Measurements from ENCODE around the gene PTGR1. TPM values are rescaled to one million over a fixed set of nuclear protein-coding genes. Genes with fewer than 3 reads are reported as not detected.

PTGR1 gene
- total and polyA plus RNA-seq, 8 donors: 5.0 to 28.8 (median 13.9) TPM

DNA sequence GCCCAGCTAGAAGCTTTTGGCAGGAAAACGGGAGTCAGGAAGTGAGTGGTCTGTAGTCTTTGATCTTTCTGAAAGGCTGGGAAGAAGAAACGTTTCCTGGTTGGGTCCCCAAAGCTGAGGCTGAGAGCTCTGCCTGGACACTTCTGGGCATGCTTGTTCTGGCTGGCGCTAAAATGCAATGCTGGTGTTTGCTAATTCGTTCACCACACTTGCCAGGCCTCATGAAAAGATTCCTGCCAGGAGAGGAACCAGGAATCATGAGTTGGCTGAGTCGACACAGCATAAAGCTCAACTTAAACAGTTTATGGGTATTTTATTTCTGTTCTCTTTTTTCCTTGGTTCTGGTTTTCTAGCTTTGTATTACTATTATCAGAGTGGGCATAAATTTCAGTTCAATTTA lies 10.7 kb upstream of the PTGR1 start:
- intact Hi-C loops (cut with DNase I): no loop called here
- no peak for FAIRE-seq
- no peak overlapping the region for H3K27ac ChIP-seq

DNA sequence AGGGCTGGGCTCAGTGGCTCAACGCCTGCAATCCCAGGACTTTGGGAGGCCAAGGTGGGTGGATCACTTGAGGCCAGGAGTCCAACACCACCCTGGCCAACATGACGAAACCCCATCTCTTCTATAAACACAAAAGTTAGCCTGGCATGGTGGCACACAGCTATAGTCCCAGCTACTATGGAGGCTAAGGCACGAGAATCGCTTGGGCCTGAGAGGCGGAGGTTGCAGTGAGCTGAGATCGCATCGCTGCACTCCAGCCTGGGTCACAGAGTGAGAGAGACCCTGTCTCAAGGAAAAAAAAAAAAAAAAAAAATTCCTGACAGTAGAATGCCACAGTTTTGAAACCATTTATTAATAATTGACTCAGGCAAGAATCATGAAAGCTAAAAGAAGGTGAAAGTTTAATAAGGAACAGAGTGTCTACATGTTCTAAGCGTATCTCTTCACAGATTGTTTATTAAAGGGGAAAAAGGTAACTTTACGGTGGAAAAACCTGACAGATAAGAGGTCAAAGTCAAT lies 5.7 kb upstream of the PTGR1 start:
- intact Hi-C loops (cut with DNase I): no loop called here
- Histone ChIP-seq H3K9me3 (no peaks in the 10 kb centered on the region), H3K4me3 (no peak overlapping the region), H3K27me3 (no peaks in the 10 kb centered on the region), H3K36me3 (no peaks in the 10 kb centered on the region), H3K4me1 (peaks cover 0 to 9% (median 0%) of the 10 kb centered on the region in 3 donors), H3K27ac (no peak overlapping the region)
- no peak for ATAC-seq
- no peak for DNase-seq
- no peak for FAIRE-seq
- 71 to 73% methylated on average over 9 of the region's 9 CpGs for WGBS, 2 donors
- TF ChIP-seq, protein P1, sequence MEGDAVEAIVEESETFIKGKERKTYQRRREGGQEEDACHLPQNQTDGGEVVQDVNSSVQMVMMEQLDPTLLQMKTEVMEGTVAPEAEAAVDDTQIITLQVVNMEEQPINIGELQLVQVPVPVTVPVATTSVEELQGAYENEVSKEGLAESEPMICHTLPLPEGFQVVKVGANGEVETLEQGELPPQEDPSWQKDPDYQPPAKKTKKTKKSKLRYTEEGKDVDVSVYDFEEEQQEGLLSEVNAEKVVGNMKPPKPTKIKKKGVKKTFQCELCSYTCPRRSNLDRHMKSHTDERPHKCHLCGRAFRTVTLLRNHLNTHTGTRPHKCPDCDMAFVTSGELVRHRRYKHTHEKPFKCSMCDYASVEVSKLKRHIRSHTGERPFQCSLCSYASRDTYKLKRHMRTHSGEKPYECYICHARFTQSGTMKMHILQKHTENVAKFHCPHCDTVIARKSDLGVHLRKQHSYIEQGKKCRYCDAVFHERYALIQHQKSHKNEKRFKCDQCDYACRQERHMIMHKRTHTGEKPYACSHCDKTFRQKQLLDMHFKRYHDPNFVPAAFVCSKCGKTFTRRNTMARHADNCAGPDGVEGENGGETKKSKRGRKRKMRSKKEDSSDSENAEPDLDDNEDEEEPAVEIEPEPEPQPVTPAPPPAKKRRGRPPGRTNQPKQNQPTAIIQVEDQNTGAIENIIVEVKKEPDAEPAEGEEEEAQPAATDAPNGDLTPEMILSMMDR (IDR thresholded peaks at IDR 0.05): no peak

More for the DNA sequence above, 10.7 kb upstream of the PTGR1 start:
- Histone ChIP-seq H3K4me3 (no peak overlapping the region), H3K36me3 (no peaks in the 10 kb centered on the region), H3K4me1 (no peaks in the 10 kb centered on the region), H3K27me3 (no peaks in the 10 kb centered on the region), H3K9me3 (no peaks in the 10 kb centered on the region)
- ATAC-seq: no peak
- TF ChIP-seq, protein P1 (IDR thresholded peaks at IDR 0.05): no peak
- no peak for DNase-seq
- 45 to 57% methylated on average over 5 of the region's 5 CpGs for WGBS, 2 donors

DNA sequence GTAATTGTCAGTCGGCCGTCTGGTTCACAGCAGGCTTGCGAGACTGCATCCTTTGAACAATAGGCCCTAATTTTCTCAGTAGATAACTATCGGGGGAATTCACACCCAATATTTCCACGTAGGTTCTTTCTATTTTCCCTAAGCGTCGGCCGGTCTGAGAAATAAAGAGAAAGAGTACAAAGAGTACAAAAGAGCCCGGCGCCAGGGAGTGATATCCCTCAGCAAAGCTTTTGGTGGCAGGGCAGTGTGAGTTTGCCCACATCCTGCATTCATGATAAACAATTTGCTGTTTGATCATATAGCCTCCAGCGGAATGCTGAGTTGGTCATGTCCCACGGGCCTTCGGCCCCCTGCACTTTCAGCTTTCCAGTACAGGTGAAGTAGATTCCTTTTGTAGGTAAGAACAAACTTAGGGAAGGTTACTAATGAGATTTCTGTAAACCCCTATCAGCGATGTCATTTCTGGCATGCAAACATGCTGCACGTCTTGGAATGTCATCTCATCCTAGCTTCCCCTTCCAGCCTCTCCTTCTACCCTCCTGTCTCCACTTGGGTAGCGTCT lies 4.7 kb upstream of the PTGR1 start:
- Histone ChIP-seq H3K27ac (no peak overlapping the region), H3K4me1 (peaks cover 0 to 9% (median 0%) of the 10 kb centered on the region in 3 donors), H3K4me3 (no peak overlapping the region), H3K27me3 (no peaks in the 10 kb centered on the region), H3K9me3 (no peaks in the 10 kb centered on the region), H3K36me3 (no peaks in the 10 kb centered on the region)
- WGBS, 2 donors: 84 to 88% methylated on average over 16 of the region's 16 CpGs
- no peak for DNase-seq
- FAIRE-seq: no peak
- TF ChIP-seq, protein P1 (IDR thresholded peaks at IDR 0.05): no peak
- no peak for ATAC-seq
- intact Hi-C loops (cut with DNase I): no loop called here

DNA sequence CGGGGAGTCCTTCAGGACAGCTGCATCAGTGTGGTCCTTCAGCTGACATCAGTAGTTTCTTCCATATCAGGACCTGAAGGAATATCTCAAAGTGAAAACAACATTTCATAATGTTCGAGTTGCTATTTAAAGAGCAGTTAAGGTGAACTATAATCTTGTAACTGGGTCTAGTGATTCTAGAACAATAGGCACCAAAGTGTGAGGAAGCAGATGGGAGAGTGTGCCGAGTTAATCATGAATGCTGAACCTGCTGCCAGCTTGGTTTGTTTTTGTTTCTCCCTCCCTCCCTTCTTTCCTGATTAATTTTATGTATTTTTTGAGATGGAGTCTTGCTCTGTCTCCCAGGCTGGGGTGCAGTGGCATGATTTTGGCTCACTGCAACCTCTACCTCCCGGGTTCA lies 3.6 kb upstream of the PTGR1 start:
- Histone ChIP-seq H3K4me3 (no peak overlapping the region), H3K27me3 (no peaks in the 10 kb centered on the region), H3K27ac (no peak overlapping the region), H3K36me3 (no peaks in the 10 kb centered on the region), H3K9me3 (no peaks in the 10 kb centered on the region), H3K4me1 (peaks cover 0 to 9% (median 0%) of the 10 kb centered on the region in 3 donors)
- ATAC-seq: no peak
- TF ChIP-seq, protein P1 (IDR thresholded peaks at IDR 0.05): no peak
- DNase-seq: no peak
- no peak for FAIRE-seq
- 61 to 63% methylated on average over 4 of the region's 4 CpGs for WGBS, 2 donors
- intact Hi-C loops (cut with DNase I): no loop called here

DNA sequence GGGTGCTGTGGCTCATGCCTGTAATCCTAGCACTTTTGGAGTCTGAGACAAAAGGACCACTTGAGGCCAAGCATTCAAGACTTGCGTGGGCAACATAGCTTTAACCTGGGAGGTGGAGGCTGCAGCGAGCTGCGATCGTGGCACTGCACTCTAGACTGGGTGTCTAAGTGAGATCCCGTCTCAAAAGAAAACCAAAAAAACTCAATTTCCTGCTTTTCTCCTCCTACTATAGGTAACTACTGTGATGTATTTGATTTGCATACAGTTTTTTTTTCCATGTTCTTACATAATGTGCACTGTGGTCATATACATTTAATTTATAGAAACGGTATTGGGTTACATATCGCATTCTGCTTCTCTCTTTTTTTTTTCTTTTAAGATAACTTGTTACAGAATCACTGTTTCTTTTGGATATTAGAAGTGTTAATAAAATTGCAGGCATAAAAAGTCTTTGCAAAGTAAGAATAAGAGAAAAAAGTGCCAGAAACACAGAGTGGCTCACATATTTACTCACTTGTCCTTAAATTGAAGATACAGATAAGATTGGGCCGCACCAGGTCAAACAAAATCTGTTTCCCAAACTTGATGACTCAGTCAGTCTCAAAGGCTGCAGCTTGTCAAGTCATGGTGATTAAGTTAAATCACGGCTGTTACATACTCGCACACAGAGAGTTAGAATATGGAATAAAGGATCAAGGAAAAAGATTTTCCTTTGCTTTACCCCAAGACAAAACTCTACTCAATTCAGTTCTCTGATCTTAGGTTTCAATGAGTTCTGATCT lies 2.0 kb upstream of the PTGR1 start:
- TF ChIP-seq, protein P1 (IDR thresholded peaks at IDR 0.05): no peak
- Histone ChIP-seq H3K9me3 (no peaks in the 10 kb centered on the region), H3K4me3 (no peak overlapping the region), H3K27me3 (no peaks in the 10 kb centered on the region), H3K27ac (no peak overlapping the region), H3K36me3 (no peaks in the 10 kb centered on the region), H3K4me1 (peaks cover 0 to 9% (median 0%) of the 10 kb centered on the region in 3 donors)
- ATAC-seq (no peak), DNase-seq (no peak), FAIRE-seq (no peak)
- intact Hi-C loops (cut with DNase I): no loop called here
- WGBS, 2 donors: 53 to 58% methylated on average over 10 of the region's 10 CpGs

All from pancreas (tissue), 10 donors.